PFSK-1 (cell line): Measurements from ENCODE around the gene NAALADL2.

ENCODE experiments used
- FOXP2 ChIP-seq: optimal IDR thresholded peaks from 2 replicates; pipeline ENCODE3; 2011; ENCODE audit warnings: borderline replicate concordance, control low read depth, inconsistent platforms; ENCODE audit not compliant: insufficient read depth; ENCODE audit errors: extremely low read length, extremely low read depth
- POLR2AphosphoS5 ChIP-seq: IDR thresholded peaks from 2 replicates; pipeline ENCODE4 v1.6.1; 2012; ENCODE audit warnings: low read depth, mild to moderate bottlenecking, control low read depth, low read length, moderate library complexity
- TAF1 ChIP-seq: IDR thresholded peaks from 2 replicates; pipeline ENCODE4 v1.6.1; 2012; ENCODE audit warnings: low read length, control low read depth, borderline replicate concordance; ENCODE audit not compliant: insufficient read depth
- TF ChIP-seq, protein P1 (sequence below), 2 experiments: IDR thresholded peaks; 2 replicates each; pipeline versions ENCODE4 v1.6.1 to v1.8.0; 2011 to 2012; ENCODE audit warnings: low read depth in 2 of 2, low read length in 2 of 2, control low read depth in 1 of 2, inconsistent platforms in 1 of 2, mild to moderate bottlenecking in 1 of 2, moderate library complexity in 1 of 2; ENCODE audit not compliant: insufficient read depth in 1 of 2

DNA sequence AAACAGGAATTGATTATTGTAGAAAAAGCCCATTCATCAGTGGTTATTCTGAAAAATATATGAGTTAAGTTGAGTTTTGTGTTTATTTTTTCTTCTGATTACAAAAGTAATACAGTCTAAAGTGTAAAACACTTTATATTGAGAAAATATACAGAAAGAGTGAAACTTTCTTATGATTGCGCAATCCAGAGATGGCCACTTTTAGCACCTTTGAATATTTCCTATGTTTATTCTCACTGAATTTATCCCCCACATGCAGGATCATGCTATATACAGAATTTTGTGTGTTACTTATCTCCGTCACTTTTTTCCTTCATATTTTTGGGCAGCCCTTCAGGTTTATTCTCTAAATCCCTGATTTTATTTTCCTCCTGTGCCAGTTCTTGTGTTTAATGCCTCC, 285.2 kb downstream of the NAALADL2 start:
- TF ChIP-seq TAF1 (no peak), FOXP2 (no peak), POLR2AphosphoS5 (no peak)
- TF ChIP-seq, protein P1, sequence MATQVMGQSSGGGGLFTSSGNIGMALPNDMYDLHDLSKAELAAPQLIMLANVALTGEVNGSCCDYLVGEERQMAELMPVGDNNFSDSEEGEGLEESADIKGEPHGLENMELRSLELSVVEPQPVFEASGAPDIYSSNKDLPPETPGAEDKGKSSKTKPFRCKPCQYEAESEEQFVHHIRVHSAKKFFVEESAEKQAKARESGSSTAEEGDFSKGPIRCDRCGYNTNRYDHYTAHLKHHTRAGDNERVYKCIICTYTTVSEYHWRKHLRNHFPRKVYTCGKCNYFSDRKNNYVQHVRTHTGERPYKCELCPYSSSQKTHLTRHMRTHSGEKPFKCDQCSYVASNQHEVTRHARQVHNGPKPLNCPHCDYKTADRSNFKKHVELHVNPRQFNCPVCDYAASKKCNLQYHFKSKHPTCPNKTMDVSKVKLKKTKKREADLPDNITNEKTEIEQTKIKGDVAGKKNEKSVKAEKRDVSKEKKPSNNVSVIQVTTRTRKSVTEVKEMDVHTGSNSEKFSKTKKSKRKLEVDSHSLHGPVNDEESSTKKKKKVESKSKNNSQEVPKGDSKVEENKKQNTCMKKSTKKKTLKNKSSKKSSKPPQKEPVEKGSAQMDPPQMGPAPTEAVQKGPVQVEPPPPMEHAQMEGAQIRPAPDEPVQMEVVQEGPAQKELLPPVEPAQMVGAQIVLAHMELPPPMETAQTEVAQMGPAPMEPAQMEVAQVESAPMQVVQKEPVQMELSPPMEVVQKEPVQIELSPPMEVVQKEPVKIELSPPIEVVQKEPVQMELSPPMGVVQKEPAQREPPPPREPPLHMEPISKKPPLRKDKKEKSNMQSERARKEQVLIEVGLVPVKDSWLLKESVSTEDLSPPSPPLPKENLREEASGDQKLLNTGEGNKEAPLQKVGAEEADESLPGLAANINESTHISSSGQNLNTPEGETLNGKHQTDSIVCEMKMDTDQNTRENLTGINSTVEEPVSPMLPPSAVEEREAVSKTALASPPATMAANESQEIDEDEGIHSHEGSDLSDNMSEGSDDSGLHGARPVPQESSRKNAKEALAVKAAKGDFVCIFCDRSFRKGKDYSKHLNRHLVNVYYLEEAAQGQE (IDR thresholded peaks at IDR 0.05; ENCODE audit: insufficient read depth in 1 of 2, low read depth in 2 of 2, low read length in 2 of 2) = no peak
